B cell (primary cell): ENCODE results near the gene ZNF354B.

Experiments used
- EZH2 ChIP-seq: IDR thresholded peaks from 2 replicates; pipeline ENCODE4 v1.6.1; 2012; ENCODE audit warnings: borderline replicate concordance, low read depth, mild to moderate bottlenecking, moderate library complexity, low read length; ENCODE audit not compliant: insufficient read depth, poor library complexity, severe bottlenecking
- TF ChIP-seq, protein P1 (sequence below): fragments of 200-600 bp; IDR thresholded peaks from one replicate; pipeline ENCODE4 v1.8.0; 2022; ENCODE audit warnings: antibody characterized with exemption, mild to moderate bottlenecking

DNA sequence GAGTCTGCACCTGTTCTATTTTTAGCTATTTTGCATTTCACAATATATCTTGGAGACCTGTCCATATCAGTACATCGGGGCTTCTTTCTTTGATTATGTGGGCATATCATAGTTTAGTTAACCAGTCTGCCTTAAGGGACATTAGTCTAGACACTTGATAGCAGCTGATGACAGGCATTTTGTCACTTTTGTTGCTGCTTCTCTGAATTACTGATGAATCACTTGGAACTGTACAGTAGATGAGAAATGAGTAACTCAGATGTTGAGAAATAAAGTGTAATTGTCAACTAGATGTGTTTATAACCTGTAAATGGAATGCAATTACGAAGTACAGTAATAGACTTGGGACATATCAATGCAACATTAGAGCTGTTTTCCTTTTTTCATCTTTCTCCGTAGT, 43.1 kb downstream of the ZNF354B start:
- TF ChIP-seq, protein P1, sequence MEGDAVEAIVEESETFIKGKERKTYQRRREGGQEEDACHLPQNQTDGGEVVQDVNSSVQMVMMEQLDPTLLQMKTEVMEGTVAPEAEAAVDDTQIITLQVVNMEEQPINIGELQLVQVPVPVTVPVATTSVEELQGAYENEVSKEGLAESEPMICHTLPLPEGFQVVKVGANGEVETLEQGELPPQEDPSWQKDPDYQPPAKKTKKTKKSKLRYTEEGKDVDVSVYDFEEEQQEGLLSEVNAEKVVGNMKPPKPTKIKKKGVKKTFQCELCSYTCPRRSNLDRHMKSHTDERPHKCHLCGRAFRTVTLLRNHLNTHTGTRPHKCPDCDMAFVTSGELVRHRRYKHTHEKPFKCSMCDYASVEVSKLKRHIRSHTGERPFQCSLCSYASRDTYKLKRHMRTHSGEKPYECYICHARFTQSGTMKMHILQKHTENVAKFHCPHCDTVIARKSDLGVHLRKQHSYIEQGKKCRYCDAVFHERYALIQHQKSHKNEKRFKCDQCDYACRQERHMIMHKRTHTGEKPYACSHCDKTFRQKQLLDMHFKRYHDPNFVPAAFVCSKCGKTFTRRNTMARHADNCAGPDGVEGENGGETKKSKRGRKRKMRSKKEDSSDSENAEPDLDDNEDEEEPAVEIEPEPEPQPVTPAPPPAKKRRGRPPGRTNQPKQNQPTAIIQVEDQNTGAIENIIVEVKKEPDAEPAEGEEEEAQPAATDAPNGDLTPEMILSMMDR = no peak
- no peak for TF ChIP-seq EZH2
